ENCODE results near the gene HAGH. TPM values are rescaled to one million over a fixed set of nuclear protein-coding genes. Genes with fewer than 3 reads are reported as not detected.

The HAGH gene
- total RNA-seq, 2 experiments from 2014 or later: 26.9 to 29.9 TPM

GRCh38 chr16:1768061-1768766 lies 58.4 kb downstream of the HAGH start:
- Histone ChIP-seq H3K36me3 (ENCODE audit: insufficient read depth, low read length) (peaks cover 75% of the 10 kb centered on the region), H2AFZ (ENCODE audit: low read length) (no peak overlapping the region), H3K4me2 (ENCODE audit: low read length) (no peak overlapping the region), H4K20me1 (ENCODE audit: insufficient read depth, low read length) (no peaks in the 10 kb centered on the region), H3K27ac (ENCODE audit: low read depth, low read length, poor library complexity, severe bottlenecking) (no peak overlapping the region), H3K9me2 (ENCODE audit: insufficient read depth, low read length) (no peaks in the 10 kb centered on the region), H3K79me2 (ENCODE audit: insufficient read depth, low read depth, low read length) (peaks cover 12% of the 10 kb centered on the region; the same call in 1 of the 2 replicates), H3K4me3 (ENCODE audit: low read depth, low read length, poor library complexity, severe bottlenecking) (no peak overlapping the region), H3K9me3 (ENCODE audit: low read length) (no peaks in the 10 kb centered on the region), H3K4me1 (ENCODE audit: insufficient read depth, low read length, poor library complexity, severe bottlenecking) (peaks cover 10% of the 10 kb centered on the region)
- POLR2A ChIA-PET: no interaction called here
- DNase-seq (ENCODE audit: low spot score): no peak
- no TSS peak for BruUV-seq (replicated peaks)
- intact Hi-C loops (cut with micrococcal nuclease; ENCODE audit: unreplicated experiment): no loop called here
- TF ChIP-seq EZH2phosphoT487 (IDR thresholded peaks at IDR 0.05; ENCODE audit: borderline replicate concordance, low read depth, low read length): no peak
- CTCF ChIA-PET (ENCODE audit: unreplicated experiment): no interaction called here

DNA sequence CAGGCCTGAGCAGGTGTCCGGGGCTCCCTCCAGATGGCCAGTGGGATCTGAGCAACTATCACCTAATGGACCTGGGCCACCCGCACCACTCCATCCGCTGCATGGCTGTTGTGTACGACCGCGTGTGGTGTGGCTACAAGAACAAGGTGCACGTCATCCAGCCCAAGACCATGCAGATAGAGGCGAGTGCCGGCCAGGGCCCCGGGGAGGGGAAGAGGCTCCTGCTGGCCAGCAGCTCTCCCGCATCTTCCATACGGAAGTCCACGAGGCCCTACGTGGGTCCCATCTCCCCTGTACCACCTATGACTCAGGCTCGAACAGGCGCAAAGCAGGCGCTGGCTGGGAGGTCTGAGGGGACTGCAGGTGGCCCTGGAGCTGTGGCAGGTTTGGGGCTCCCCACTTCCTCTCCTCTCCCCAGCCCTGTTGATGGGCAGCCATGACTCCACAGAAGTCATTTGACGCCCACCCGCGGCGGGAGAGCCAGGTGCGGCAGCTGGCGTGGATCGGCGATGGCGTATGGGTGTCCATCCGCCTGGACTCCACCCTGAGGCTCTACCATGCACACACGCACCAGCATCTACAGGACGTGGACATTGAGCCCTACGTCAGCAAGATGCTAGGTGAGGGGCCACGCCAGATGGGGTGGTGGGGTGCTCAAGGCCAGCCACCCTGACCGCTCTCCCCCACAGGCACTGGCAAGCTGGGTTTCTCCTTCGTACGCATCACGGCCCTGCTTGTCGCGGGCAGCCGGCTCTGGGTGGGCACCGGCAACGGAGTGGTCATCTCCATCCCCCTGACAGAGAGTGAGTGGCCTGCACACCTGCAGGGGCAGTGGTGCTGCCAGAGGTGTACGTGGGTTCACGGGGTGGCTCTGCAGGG lies 59.3 kb downstream of the HAGH start:
- Histone ChIP-seq H2AFZ (ENCODE audit: low read length) (no peak overlapping the region), H4K20me1 (ENCODE audit: insufficient read depth, low read length) (no peaks in the 10 kb centered on the region), H3K4me2 (ENCODE audit: low read length) (no peak overlapping the region), H3K9me3 (ENCODE audit: low read length) (no peaks in the 10 kb centered on the region), H3K79me2 (ENCODE audit: insufficient read depth, low read depth, low read length) (peaks cover 7% of the 10 kb centered on the region; the same call in 1 of the 2 replicates), H3K4me3 (ENCODE audit: low read depth, low read length, poor library complexity, severe bottlenecking) (no peak overlapping the region), H3K9me2 (ENCODE audit: insufficient read depth, low read length) (no peaks in the 10 kb centered on the region), H3K27ac (ENCODE audit: low read depth, low read length, poor library complexity, severe bottlenecking) (no peak overlapping the region), H3K36me3 (ENCODE audit: insufficient read depth, low read length) (peaks cover 70% of the 10 kb centered on the region), H3K4me1 (ENCODE audit: insufficient read depth, low read length, poor library complexity, severe bottlenecking) (peaks cover 10% of the 10 kb centered on the region)
- no peak for DNase-seq (ENCODE audit: low spot score)
- intact Hi-C loops (cut with micrococcal nuclease; ENCODE audit: unreplicated experiment): no loop called here
- TF ChIP-seq CTCF (conservative IDR thresholded peaks at IDR 0.05; ENCODE audit: low read length) (no peak), EZH2phosphoT487 (IDR thresholded peaks at IDR 0.05; ENCODE audit: borderline replicate concordance, low read depth, low read length) (no peak)
- POLR2A ChIA-PET: no interaction called here
- CTCF ChIA-PET (ENCODE audit: unreplicated experiment): no interaction called here
- BruUV-seq (replicated peaks): no TSS peak

DNA sequence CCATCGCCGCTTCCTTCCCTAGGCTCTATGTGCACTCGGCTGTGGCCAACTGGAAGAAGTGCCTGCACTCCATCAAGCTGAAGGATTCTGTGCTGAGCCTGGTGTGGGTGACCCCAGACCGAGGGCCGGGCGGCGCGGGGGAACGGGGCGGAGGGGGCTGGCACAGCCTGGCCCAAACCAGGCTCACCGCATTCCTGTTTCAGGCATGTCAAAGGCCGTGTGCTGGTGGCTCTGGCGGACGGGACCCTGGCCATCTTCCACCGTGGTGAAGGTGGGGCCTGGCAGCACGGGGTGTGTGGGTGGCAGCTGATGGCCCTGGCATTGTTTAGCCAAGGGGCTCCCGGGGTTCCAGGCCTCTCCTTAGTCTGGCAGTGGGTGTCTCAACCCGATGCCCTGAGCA lies 59.9 kb downstream of the HAGH start:
- Histone ChIP-seq H3K79me2 (ENCODE audit: insufficient read depth, low read depth, low read length) (peaks cover 1% of the 10 kb centered on the region; the same call in 1 of the 2 replicates), H3K27ac (ENCODE audit: low read depth, low read length, poor library complexity, severe bottlenecking) (no peak overlapping the region), H4K20me1 (ENCODE audit: insufficient read depth, low read length) (no peaks in the 10 kb centered on the region), H3K36me3 (ENCODE audit: insufficient read depth, low read length) (peaks cover 63% of the 10 kb centered on the region), H2AFZ (ENCODE audit: low read length) (no peak overlapping the region), H3K4me2 (ENCODE audit: low read length) (no peak overlapping the region), H3K4me3 (ENCODE audit: low read depth, low read length, poor library complexity, severe bottlenecking) (no peak overlapping the region), H3K9me2 (ENCODE audit: insufficient read depth, low read length) (no peaks in the 10 kb centered on the region), H3K4me1 (ENCODE audit: insufficient read depth, low read length, poor library complexity, severe bottlenecking) (peaks cover 10% of the 10 kb centered on the region), H3K9me3 (ENCODE audit: low read length) (no peaks in the 10 kb centered on the region)
- DNase-seq (ENCODE audit: low spot score): no peak
- intact Hi-C loops (cut with micrococcal nuclease; ENCODE audit: unreplicated experiment): no loop called here
- ChIA-PET CTCF (ENCODE audit: unreplicated experiment) (no interaction called here), POLR2A (no interaction called here)
- TF ChIP-seq CTCF (conservative IDR thresholded peaks at IDR 0.05; ENCODE audit: low read length) (no peak), EZH2phosphoT487 (IDR thresholded peaks at IDR 0.05; ENCODE audit: borderline replicate concordance, low read depth, low read length) (no peak)
- no TSS peak for BruUV-seq (replicated peaks)

Measured in OCI-LY7 (cell line).